ENCODE measurements around the gene S100B. TPM values are rescaled to one million over a fixed set of nuclear protein-coding genes. Genes with fewer than 3 reads are reported as not detected.

Gene S100B
- total RNA-seq, 1 donor from 2014 or later, result 0.54 TPM

DNA sequence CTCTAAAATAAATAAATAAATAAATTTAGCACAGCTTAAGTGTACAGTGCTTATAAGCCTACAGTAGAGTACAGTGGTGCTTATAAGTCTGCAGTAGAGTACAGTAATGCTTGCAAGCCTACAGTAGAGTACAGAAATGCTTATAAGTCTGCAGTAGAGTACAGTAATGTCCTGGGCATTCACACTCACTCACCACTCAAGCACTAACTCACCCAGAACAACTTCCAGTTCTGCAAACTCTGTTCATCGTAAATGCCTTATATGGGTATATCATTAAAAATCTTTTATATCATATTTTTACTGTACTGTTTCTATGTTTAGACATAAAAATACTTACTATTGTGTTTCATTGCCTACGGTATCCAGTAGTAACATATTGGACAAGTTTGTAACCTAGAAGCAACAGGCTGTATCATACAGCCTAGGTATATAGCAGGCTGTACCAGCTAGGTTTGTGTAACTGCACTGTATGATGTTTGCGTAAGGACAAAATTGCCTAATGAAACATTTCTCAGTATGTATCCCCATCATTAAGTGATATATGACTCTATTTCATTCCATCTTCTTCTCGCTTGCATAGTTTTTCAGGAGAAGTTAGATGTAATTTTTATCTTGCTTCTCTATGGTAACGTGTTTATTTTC, 14.0 kb upstream of the S100B start:
- H3K9me3 Mint-ChIP-seq (ENCODE audit: unreplicated experiment), result no peaks in the 10 kb centered on the region
- no peaks in the 10 kb centered on the region for H3K36me3 Mint-ChIP-seq (ENCODE audit: low read depth, unreplicated experiment)
- H3K27me3 Mint-ChIP-seq (ENCODE audit: unreplicated experiment), result peaks cover 2% of the 10 kb centered on the region
- TF ChIP-seq, protein P1, sequence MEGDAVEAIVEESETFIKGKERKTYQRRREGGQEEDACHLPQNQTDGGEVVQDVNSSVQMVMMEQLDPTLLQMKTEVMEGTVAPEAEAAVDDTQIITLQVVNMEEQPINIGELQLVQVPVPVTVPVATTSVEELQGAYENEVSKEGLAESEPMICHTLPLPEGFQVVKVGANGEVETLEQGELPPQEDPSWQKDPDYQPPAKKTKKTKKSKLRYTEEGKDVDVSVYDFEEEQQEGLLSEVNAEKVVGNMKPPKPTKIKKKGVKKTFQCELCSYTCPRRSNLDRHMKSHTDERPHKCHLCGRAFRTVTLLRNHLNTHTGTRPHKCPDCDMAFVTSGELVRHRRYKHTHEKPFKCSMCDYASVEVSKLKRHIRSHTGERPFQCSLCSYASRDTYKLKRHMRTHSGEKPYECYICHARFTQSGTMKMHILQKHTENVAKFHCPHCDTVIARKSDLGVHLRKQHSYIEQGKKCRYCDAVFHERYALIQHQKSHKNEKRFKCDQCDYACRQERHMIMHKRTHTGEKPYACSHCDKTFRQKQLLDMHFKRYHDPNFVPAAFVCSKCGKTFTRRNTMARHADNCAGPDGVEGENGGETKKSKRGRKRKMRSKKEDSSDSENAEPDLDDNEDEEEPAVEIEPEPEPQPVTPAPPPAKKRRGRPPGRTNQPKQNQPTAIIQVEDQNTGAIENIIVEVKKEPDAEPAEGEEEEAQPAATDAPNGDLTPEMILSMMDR (IDR thresholded peaks at IDR 0.05; ENCODE audit: unreplicated experiment), result no peak
- peaks cover 5% of the 10 kb centered on the region for H3K4me1 Mint-ChIP-seq (ENCODE audit: unreplicated experiment)
- no peak overlapping the region for H3K4me3 Mint-ChIP-seq (ENCODE audit: unreplicated experiment)
- no peak for DNase-seq (ENCODE audit: low spot score)
- no peak overlapping the region for H3K27ac Mint-ChIP-seq (ENCODE audit: unreplicated experiment)

DNA sequence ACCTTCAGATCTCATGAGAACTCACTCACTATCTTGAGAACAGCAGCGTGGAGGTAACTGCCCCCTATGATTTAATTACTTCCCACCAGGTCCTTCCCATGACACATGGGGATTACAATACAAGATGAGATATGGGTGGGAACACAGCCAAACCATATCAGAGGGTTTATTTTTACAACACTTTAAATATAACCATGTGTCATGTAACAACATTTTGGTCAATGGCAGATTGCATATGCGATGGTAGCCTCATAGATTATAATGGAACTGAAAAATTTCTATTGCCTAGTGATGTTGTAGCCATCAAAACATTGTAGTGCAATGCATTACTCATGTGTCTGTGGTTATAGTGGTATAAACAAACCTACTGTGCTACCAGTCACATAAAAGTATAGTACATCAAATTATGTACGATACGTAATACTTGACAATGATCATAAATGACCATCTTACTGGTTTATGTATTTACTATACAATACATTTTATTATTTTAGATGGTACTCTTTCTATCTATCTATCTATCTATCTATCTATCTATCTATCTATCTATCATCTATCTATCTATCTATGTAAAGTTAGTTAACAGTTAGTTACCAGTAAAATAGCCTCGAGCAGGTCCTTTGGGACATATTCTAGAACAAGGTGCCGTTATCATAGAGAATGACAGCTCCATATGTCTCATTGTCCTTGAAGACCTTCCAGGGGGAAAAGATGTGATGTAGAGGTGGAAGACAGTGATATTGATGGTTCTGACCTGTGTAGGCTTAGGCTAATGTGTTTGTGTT, 12.6 kb upstream of the S100B start:
- H3K27me3 Mint-ChIP-seq (ENCODE audit: unreplicated experiment), result peaks cover 2% of the 10 kb centered on the region
- TF ChIP-seq, protein P1 (IDR thresholded peaks at IDR 0.05; ENCODE audit: unreplicated experiment), result no peak
- no peak for DNase-seq (ENCODE audit: low spot score)
- no peaks in the 10 kb centered on the region for H3K36me3 Mint-ChIP-seq (ENCODE audit: low read depth, unreplicated experiment)
- H3K4me1 Mint-ChIP-seq (ENCODE audit: unreplicated experiment), result peaks cover 5% of the 10 kb centered on the region
- no peaks in the 10 kb centered on the region for H3K9me3 Mint-ChIP-seq (ENCODE audit: unreplicated experiment)
- no peak overlapping the region for H3K27ac Mint-ChIP-seq (ENCODE audit: unreplicated experiment)
- no peak overlapping the region for H3K4me3 Mint-ChIP-seq (ENCODE audit: unreplicated experiment)

DNA sequence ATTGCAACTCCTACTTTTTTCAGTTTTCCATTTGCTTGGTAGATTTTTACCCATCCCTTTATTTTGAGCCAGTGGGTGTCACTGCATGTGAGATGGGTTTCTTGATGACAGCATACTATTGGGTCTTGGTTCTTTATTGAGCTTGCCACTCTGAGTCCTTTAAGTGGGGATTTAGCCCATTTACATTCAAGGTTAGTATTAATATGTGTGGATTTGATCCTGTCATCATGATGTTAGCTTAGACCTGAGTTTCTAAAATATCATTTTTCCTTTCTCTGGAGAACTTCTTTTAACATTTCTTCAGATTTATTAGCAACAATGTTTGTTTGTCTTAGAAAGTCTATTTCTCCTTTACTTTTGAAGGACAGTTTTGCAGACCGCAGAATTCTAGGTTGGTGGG, 11.8 kb upstream of the S100B start:
- peaks cover 5% of the 10 kb centered on the region for H3K4me1 Mint-ChIP-seq (ENCODE audit: unreplicated experiment)
- H3K4me3 Mint-ChIP-seq (ENCODE audit: unreplicated experiment), result no peak overlapping the region
- no peak for DNase-seq (ENCODE audit: low spot score)
- H3K27me3 Mint-ChIP-seq (ENCODE audit: unreplicated experiment), result peaks cover 2% of the 10 kb centered on the region
- no peaks in the 10 kb centered on the region for H3K36me3 Mint-ChIP-seq (ENCODE audit: low read depth, unreplicated experiment)
- H3K9me3 Mint-ChIP-seq (ENCODE audit: unreplicated experiment), result no peaks in the 10 kb centered on the region
- TF ChIP-seq, protein P1 (IDR thresholded peaks at IDR 0.05; ENCODE audit: unreplicated experiment), result no peak
- no peak overlapping the region for H3K27ac Mint-ChIP-seq (ENCODE audit: unreplicated experiment)

DNA sequence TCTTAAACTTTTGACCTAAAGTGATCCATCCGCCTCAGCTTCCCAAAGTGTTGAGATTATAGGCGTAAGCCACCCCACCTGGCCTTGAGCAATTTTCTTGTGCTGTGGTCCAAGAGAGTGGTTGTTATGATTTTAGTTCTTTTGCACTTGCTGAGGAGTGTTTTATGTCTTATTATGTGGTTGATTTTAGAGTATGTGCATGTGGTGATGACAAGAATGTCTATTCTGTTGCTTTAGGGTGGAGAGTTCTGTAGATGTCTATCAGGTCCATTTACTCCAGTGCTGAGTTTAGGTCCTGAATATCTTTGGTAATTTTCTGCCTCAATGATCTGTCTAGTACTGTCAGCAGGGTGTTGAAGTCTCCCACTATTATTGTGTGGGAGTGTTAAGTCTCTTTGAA, 11.2 kb upstream of the S100B start:
- Mint-ChIP-seq H3K27ac (ENCODE audit: unreplicated experiment) (no peak overlapping the region), H3K9me3 (ENCODE audit: unreplicated experiment) (no peaks in the 10 kb centered on the region), H3K4me1 (ENCODE audit: unreplicated experiment) (peaks cover 5% of the 10 kb centered on the region), H3K36me3 (ENCODE audit: low read depth, unreplicated experiment) (no peaks in the 10 kb centered on the region), H3K27me3 (ENCODE audit: unreplicated experiment) (peaks cover 2% of the 10 kb centered on the region), H3K4me3 (ENCODE audit: unreplicated experiment) (no peak overlapping the region)
- no peak for DNase-seq (ENCODE audit: low spot score)
- TF ChIP-seq, protein P1 (IDR thresholded peaks at IDR 0.05; ENCODE audit: unreplicated experiment), result no peak

DNA sequence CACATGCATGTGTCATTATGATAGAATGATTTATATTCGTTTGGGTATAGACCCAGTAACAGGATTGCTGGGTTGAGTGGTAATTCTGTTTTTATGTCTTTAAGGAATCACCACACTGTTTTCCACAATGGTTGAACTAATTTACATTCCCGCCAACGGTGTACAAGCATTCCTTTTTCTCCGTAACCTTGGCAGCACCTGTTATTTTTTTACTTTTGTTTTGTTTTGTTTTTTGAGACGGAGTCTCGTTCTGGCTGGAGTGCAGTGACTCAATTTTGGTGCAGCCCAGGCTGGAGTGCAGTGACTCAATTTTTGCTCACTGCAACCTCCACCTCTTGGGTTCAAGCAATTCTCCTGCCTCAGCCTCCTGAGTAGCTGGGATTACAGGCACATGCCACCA, 8.5 kb upstream of the S100B start:
- DNase-seq (ENCODE audit: low spot score), result no peak
- Mint-ChIP-seq H3K9me3 (ENCODE audit: unreplicated experiment) (no peaks in the 10 kb centered on the region), H3K27me3 (ENCODE audit: unreplicated experiment) (no peaks in the 10 kb centered on the region), H3K36me3 (ENCODE audit: low read depth, unreplicated experiment) (no peaks in the 10 kb centered on the region), H3K27ac (ENCODE audit: unreplicated experiment) (no peak overlapping the region), H3K4me3 (ENCODE audit: unreplicated experiment) (no peak overlapping the region), H3K4me1 (ENCODE audit: unreplicated experiment) (peaks cover 5% of the 10 kb centered on the region)
- TF ChIP-seq, protein P1 (IDR thresholded peaks at IDR 0.05; ENCODE audit: unreplicated experiment), result no peak

Measured in endothelial cell (in vitro differentiated cells).